Mesenchymal stem cell (in vitro differentiated cells and primary cell): ENCODE data around the gene AK4.

ENCODE experiments used
- DNase-seq: peaks from one replicate; pipeline ENCODE4 v3.0.0-alpha.2; 2013
- H2AFZ ChIP-seq: one replicate; pipeline ENCODE4 v1.6.1; 2013; ENCODE audit warnings: low read depth, mild to moderate bottlenecking, control low read depth, inconsistent platforms, low read length, moderate library complexity
- H2AK5ac ChIP-seq: 2 replicates; pipeline ENCODE4 v1.6.1; 2013; ENCODE audit warnings: low read length, moderate library complexity, mild to moderate bottlenecking, inconsistent platforms; ENCODE audit not compliant: severe bottlenecking
- H2BK120ac ChIP-seq: one replicate; pipeline ENCODE4 v1.6.1; 2013; ENCODE audit warnings: low read depth, mild to moderate bottlenecking, inconsistent platforms, low read length, moderate library complexity
- H2BK12ac ChIP-seq, 2 experiments: one replicate each; pipeline ENCODE4 v1.6.1; 2013; ENCODE audit warnings: inconsistent platforms in 2 of 2, low read length in 2 of 2, mild to moderate bottlenecking in 2 of 2, moderate library complexity in 2 of 2, control low read depth in 1 of 2
- H2BK15ac ChIP-seq: one replicate; pipeline ENCODE4 v1.6.1; 2013; ENCODE audit warnings: mild to moderate bottlenecking, low read depth, inconsistent platforms; ENCODE audit not compliant: poor library complexity, severe bottlenecking
- H2BK5ac ChIP-seq: 2 replicates; pipeline ENCODE4 v1.6.1; 2013; ENCODE audit warnings: low read depth, mild to moderate bottlenecking, low read length, control low read depth, inconsistent platforms; ENCODE audit not compliant: poor library complexity, severe bottlenecking
- H3K14ac ChIP-seq, 2 experiments: one replicate each; pipeline ENCODE4 v1.6.1; 2013; ENCODE audit warnings: inconsistent platforms in 2 of 2, low read length in 2 of 2, control low read depth in 1 of 2, mild to moderate bottlenecking in 1 of 2, moderate library complexity in 1 of 2
- H3K18ac ChIP-seq, 2 experiments: one replicate each; pipeline ENCODE4 v1.6.1; 2013; ENCODE audit warnings: inconsistent platforms in 2 of 2, low read length in 2 of 2, control low read depth in 1 of 2, low read depth in 1 of 2, mild to moderate bottlenecking in 1 of 2
- H3K23ac ChIP-seq, 2 experiments: one replicate each; pipeline ENCODE4 v1.6.1; 2013; ENCODE audit warnings: inconsistent platforms in 2 of 2, low read length in 2 of 2, mild to moderate bottlenecking in 2 of 2, moderate library complexity in 2 of 2, control low read depth in 1 of 2
- H3K27ac ChIP-seq: 2 replicates; pipeline ENCODE4 v1.5.1; 2013; ENCODE audit warnings: mild to moderate bottlenecking, moderate library complexity, low read length, control low read depth, inconsistent platforms; ENCODE audit not compliant: poor library complexity, severe bottlenecking
- H3K27me3 ChIP-seq, 2 experiments: 2 replicates each; pipeline versions ENCODE4 v1.6.1 to v1.7.0; 2013; ENCODE audit warnings: low read length in 2 of 2, mild to moderate bottlenecking in 2 of 2, moderate library complexity in 2 of 2, control low read depth in 1 of 2, inconsistent platforms in 1 of 2; ENCODE audit not compliant: control insufficient read depth in 1 of 2, insufficient read depth in 1 of 2
- H3K36me3 ChIP-seq, 2 experiments: 2 replicates each; pipeline versions ENCODE4 v1.6.1 to v1.7.0; 2013; ENCODE audit warnings: low read length in 2 of 2, control low read depth in 1 of 2, inconsistent platforms in 1 of 2, low read depth in 1 of 2, mild to moderate bottlenecking in 1 of 2; ENCODE audit not compliant: insufficient read depth in 2 of 2, control insufficient read depth in 1 of 2
- H3K4ac ChIP-seq, 2 experiments: one replicate each; pipeline ENCODE4 v1.6.1; 2013; ENCODE audit warnings: inconsistent platforms in 2 of 2, low read length in 2 of 2, mild to moderate bottlenecking in 2 of 2, moderate library complexity in 2 of 2, control low read depth in 1 of 2, low read depth in 1 of 2
- H3K4me1 ChIP-seq: 2 replicates; pipeline ENCODE4 v1.6.1; 2013; ENCODE audit warnings: low read depth, low read length, control low read depth; ENCODE audit not compliant: control insufficient read depth, insufficient read depth
- H3K4me2 ChIP-seq: 2 replicates; pipeline ENCODE4 v1.6.1; 2013; ENCODE audit warnings: low read length, mild to moderate bottlenecking, inconsistent platforms; ENCODE audit not compliant: poor library complexity, severe bottlenecking
- H3K4me3 ChIP-seq, 2 experiments: 2 replicates each; pipeline versions ENCODE4 v1.5.1 to v1.7.0; 2013; ENCODE audit warnings: low read length in 2 of 2, mild to moderate bottlenecking in 2 of 2, control low read depth in 1 of 2, low read depth in 1 of 2; ENCODE audit not compliant: insufficient read depth in 1 of 2
- H3K79me1 ChIP-seq: replicated peaks from 2 replicates; pipeline ENCODE4 v1.6.1; 2013; ENCODE audit warnings: mild to moderate bottlenecking, control low read depth, low read length, inconsistent platforms; ENCODE audit not compliant: poor library complexity, severe bottlenecking
- H3K9ac ChIP-seq: 2 replicates; pipeline ENCODE4 v1.7.0; 2013; ENCODE audit warnings: mild to moderate bottlenecking, low read length, moderate library complexity
- H3K9me3 ChIP-seq: 2 replicates; pipeline ENCODE4 v1.7.0; 2013; ENCODE audit warnings: mild to moderate bottlenecking, low read length; ENCODE audit not compliant: control insufficient read depth
- H4K8ac ChIP-seq: one replicate; pipeline ENCODE4 v1.6.1; 2013; ENCODE audit warnings: inconsistent platforms, mild to moderate bottlenecking, low read length, moderate library complexity
- H4K91ac ChIP-seq: one replicate; pipeline ENCODE4 v1.6.1; 2013; ENCODE audit warnings: mild to moderate bottlenecking, low read length, inconsistent platforms
- WGBS: methylation state at CpG from one replicate; pipeline ENCODE4 v1.1.7; 2013; ENCODE audit warnings: mixed read lengths; 5-methylcytosine and 5-hydroxymethylcytosine counted together

The AK4 gene

DNA sequence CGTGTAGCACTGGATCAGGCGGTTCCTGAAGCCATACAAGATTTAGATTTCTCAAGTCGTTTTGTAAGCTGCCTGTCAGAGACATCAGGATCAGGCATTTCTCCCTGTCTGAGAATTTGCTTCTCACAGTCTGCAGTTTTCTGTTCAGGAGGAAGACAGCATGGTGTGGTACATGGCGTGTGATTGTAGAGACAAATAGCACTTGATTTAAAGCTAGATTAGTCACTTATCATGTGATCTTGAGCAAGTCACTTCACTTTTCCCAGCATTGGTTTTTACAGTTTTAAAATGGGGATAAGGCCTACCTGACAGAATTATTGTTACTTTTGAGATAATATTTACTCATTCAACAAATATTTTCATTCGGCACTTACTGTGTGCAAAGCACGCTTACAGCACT, 63.3 kb downstream of the AK4 start:
- Histone ChIP-seq H2BK12ac (no peak overlapping the region), H2AFZ (no peak overlapping the region), H3K27ac (no peak overlapping the region), H3K27me3 (no peaks in the 10 kb centered on the region), H3K9me3 (no peaks in the 10 kb centered on the region), H3K4ac (no peak overlapping the region), H3K79me1 (peaks cover 16% of the 10 kb centered on the region), H3K23ac (no peak overlapping the region), H3K4me3 (no peak overlapping the region), H3K4me1 (peaks cover 2% of the 10 kb centered on the region), H3K4me2 (no peak overlapping the region), H2BK120ac (no peak overlapping the region), H2BK5ac (no peak overlapping the region), H2BK15ac (no peak overlapping the region), H3K14ac (no peak overlapping the region), H3K9ac (no peak overlapping the region), H3K18ac (no peak overlapping the region), H4K8ac (no peak overlapping the region), H2AK5ac (no peak overlapping the region), H3K36me3 (peaks cover 0 to 3% of the 10 kb centered on the region in 2 experiments), H4K91ac (no peak overlapping the region)
- peak; percentile 16 for DNase-seq
- 93% methylated on average over 3 of the region's 6 CpGs for WGBS

DNA sequence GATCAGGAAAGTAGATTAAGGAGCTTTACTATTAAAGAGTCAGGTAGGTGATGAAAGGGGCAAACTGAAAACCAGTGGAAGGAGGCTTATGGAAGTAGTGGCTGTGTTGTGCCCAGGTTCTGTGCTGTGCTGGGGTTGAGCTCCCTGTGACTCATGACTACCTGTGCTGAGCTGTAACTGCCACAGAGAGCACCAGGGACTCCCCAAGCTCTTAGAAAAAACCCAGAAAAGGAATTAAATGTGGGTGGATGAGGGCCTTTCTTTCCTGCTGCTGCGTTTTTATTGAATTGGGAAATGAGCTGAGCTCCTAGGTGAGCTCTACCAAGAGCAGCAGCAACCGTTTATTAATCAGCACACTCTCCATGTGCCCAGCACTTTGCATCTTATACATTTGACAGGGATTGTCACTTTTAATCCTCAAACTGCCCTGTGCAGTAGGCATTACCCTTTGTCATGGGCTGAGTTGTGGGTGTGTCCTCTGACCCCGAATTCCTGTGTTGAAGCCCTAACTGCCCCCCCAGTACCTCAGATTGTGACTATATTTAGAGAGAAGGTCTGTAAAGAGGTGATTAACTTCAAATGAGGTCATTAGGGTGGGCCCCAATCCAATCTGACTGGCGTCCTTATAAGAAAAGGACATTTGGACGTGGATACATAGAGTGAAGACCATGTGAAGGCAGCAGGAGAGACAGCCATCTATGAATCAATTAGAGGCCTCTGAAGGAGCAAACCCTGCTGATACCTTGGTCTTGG, 65.4 kb downstream of the AK4 start:
- Histone ChIP-seq H3K23ac (no peak overlapping the region), H3K4me3 (no peak overlapping the region), H3K18ac (no peak overlapping the region), H2BK120ac (no peak overlapping the region), H3K4ac (no peak overlapping the region), H4K8ac (no peak overlapping the region), H3K4me2 (no peak overlapping the region), H2BK12ac (no peak overlapping the region), H3K36me3 (peaks cover 0 to 3% of the 10 kb centered on the region in 2 experiments), H3K27me3 (no peaks in the 10 kb centered on the region), H4K91ac (no peak overlapping the region), H3K27ac (no peak overlapping the region), H3K14ac (no peak overlapping the region), H2AK5ac (no peak overlapping the region), H3K4me1 (no peaks in the 10 kb centered on the region), H3K9me3 (no peaks in the 10 kb centered on the region), H2AFZ (no peak overlapping the region), H3K79me1 (peaks cover 15% of the 10 kb centered on the region), H3K9ac (no peak overlapping the region), H2BK5ac (no peak overlapping the region), H2BK15ac (no peak overlapping the region)
- no peak for DNase-seq
- WGBS = 79% methylated on average over 5 of the region's 5 CpGs

DNA sequence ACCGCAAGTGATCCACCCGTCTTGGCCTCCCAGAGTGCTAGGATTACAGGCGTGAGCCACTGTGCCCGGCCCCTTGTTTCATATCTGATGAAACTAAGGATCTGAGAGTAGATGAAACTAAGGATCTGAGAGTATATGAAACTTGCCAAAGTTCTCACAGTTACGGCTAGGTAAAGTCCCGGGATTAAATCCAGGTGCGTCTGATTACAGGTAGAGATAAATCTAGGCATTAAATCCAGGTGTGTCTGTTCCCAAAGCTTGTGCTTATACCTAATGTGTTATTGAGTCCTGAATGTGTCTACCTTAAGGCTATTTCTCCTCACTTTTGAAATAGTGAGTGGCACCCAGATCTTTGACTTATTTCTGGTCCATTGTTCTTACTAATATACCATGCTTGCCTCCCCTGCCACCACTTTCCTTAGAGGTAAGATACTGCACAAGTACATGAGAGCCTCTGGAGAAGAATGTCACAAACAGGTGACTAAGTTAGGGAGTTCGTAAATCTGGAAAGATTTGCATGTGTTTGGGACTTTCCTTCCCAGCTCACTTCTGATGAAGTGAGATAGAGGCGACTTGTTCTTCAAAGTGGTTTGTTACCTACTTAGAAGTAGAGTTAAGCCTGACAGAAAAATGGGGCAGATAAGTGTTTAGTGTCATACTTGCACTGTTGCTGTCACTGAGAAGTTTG, 66.5 kb downstream of the AK4 start:
- Histone ChIP-seq H3K4me1 (no peaks in the 10 kb centered on the region), H3K9me3 (no peaks in the 10 kb centered on the region), H2AK5ac (no peak overlapping the region), H3K36me3 (peaks cover 0 to 12% of the 10 kb centered on the region in 2 experiments), H2AFZ (no peak overlapping the region), H3K4ac (no peak overlapping the region), H3K27me3 (no peaks in the 10 kb centered on the region), H2BK5ac (no peak overlapping the region), H3K9ac (no peak overlapping the region), H4K8ac (no peak overlapping the region), H3K18ac (no peak overlapping the region), H4K91ac (no peak overlapping the region), H3K14ac (no peak overlapping the region), H3K4me3 (no peak overlapping the region), H2BK120ac (no peak overlapping the region), H2BK12ac (no peak overlapping the region), H3K79me1 (peaks cover 13% of the 10 kb centered on the region), H3K27ac (no peak overlapping the region), H3K4me2 (no peak overlapping the region), H3K23ac (no peak overlapping the region), H2BK15ac (no peak overlapping the region)
- 92% methylated on average over 9 of the region's 9 CpGs for WGBS
- DNase-seq = no peak

GRCh38 chr1:65216989-65217388, 69.0 kb downstream of the AK4 start:
- peaks cover 13% of the 10 kb centered on the region for H3K79me1 ChIP-seq
- no peak overlapping the region for H2BK15ac ChIP-seq
- no peak overlapping the region for H3K18ac ChIP-seq
- H2AFZ ChIP-seq = no peak overlapping the region
- H4K8ac ChIP-seq = peak overlapping the region; percentile 63
- no peak overlapping the region for H4K91ac ChIP-seq
- H3K27ac ChIP-seq = no peak overlapping the region
- no peak overlapping the region for H2BK12ac ChIP-seq
- no peak overlapping the region for H3K4me3 ChIP-seq
- H3K27me3 ChIP-seq = no peaks in the 10 kb centered on the region
- WGBS = 100% methylated on average over 1 of the region's 1 CpG
- H3K9me3 ChIP-seq = no peaks in the 10 kb centered on the region
- no peak overlapping the region for H2BK5ac ChIP-seq
- H2AK5ac ChIP-seq = no peak overlapping the region
- no peak overlapping the region for H3K9ac ChIP-seq
- H3K14ac ChIP-seq = no peak overlapping the region
- no peak overlapping the region for H3K23ac ChIP-seq
- no peaks in the 10 kb centered on the region for H3K4me1 ChIP-seq
- DNase-seq = no peak
- H3K36me3 ChIP-seq = peaks cover 0 to 32% of the 10 kb centered on the region in 2 experiments
- no peak overlapping the region for H3K4me2 ChIP-seq
- H2BK120ac ChIP-seq = no peak overlapping the region
- peak overlapping the region in 1 of 2 experiments; percentile 39 for H3K4ac ChIP-seq
